PC-9 (cell line): ENCODE measurements around the gene ATRNL1.

Experiments used
- CTCF ChIP-seq: fragments of 200-600 bp; sonication (generic); conservative IDR thresholded peaks from 2 replicates; pipeline ENCODE4 v1.6.1; 2017; ENCODE audit warnings: mixed run types, antibody characterized with exemption, mild to moderate bottlenecking, moderate library complexity
- EZH2 ChIP-seq: fragments of 200-600 bp; sonication (generic); IDR thresholded peaks from 2 replicates; pipeline ENCODE4 v1.8.0; 2017; ENCODE audit warnings: antibody characterized with exemption, low read depth

- TF ChIP-seq EZH2 (no peak), CTCF (no peak)
Observed at GRCh38 chr10:115875172-115875571, 782.0 kb downstream of the ATRNL1 start.
